ENCODE measurements around the gene NFATC2IP.

DNA sequence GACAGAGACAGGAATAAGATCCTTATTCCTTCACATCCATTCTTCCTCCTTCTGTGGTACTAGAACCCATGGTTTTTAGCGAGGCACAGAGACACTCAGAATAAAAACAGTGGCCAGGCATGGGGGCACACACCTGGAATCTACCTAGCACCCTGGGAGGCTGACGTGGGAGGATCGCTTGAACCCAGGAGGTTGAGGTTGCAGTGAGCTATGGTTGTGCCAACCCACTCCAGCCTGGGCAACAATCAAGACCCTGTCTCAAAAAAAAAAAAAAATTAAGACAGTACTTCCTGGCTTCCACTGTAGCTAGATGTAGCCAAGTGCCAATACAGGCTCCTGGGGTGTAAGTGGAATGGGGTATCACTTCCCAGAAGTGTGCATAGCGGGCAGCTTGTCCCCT lies 16.4 kb downstream of the NFATC2IP start:
- TF ChIP-seq POLR2A (IDR thresholded peaks at IDR 0.05; ENCODE audit: low read depth, low read length) (no peak), POLR2AphosphoS5 (IDR thresholded peaks at IDR 0.05; ENCODE audit: low read depth, low read length) (no peak), TAF1 (IDR thresholded peaks at IDR 0.05; ENCODE audit: borderline replicate concordance, low read depth, low read length) (no peak)
